Measurements from ENCODE around the gene SPIN2B.
"Not testable (repeated sequence)": the region's sequence is repeated elsewhere in the genome, so short reads cannot be mapped to it uniquely, and the experiment has no call there.

Gene SPIN2B

GRCh38 chrX:57133706-57134105 lies 12.4 kb upstream of the SPIN2B start:
- Histone ChIP-seq H3K4me1 (ENCODE audit: control insufficient read depth in 2 of 2, insufficient read depth in 2 of 2, low read length in 2 of 2) (no peaks in the 10 kb centered on the region), H3K27ac (ENCODE audit: low read depth in 2 of 2, low read length in 2 of 2) (no peak overlapping the region), H3K9ac (ENCODE audit: low read depth in 1 of 2, low read length in 2 of 2) (no peak overlapping the region), H3K9me3 (ENCODE audit: control insufficient read depth in 2 of 2, low read length in 2 of 2) (no peaks in the 10 kb centered on the region), H3K36me3 (ENCODE audit: control insufficient read depth in 2 of 2, insufficient read depth in 2 of 2, low read length in 2 of 2) (no peaks in the 10 kb centered on the region), H3K4me3 (ENCODE audit: low read length in 2 of 2) (no peak overlapping the region), H3K27me3 (ENCODE audit: control insufficient read depth in 2 of 2, insufficient read depth in 2 of 2, low read length in 2 of 2) (no peaks in the 10 kb centered on the region)

- H3K27ac ChIP-seq (ENCODE audit: low read depth in 2 of 2, low read length in 2 of 2); H3K9ac ChIP-seq (ENCODE audit: low read depth in 1 of 2, low read length in 2 of 2); H3K36me3 ChIP-seq (ENCODE audit: control insufficient read depth in 2 of 2, insufficient read depth in 2 of 2, low read length in 2 of 2); H3K27me3 ChIP-seq (ENCODE audit: control insufficient read depth in 2 of 2, insufficient read depth in 2 of 2, low read length in 2 of 2); H3K4me1 ChIP-seq (ENCODE audit: control insufficient read depth in 2 of 2, insufficient read depth in 2 of 2, low read length in 2 of 2); H3K4me3 ChIP-seq (ENCODE audit: low read length in 2 of 2); H3K9me3 ChIP-seq (ENCODE audit: control insufficient read depth in 2 of 2, low read length in 2 of 2): not testable (repeated sequence)
Observed at GRCh38 chrX:57133284-57133683, 11.9 kb upstream of the SPIN2B start.

- Histone ChIP-seq H3K36me3 (ENCODE audit: control insufficient read depth in 2 of 2, insufficient read depth in 2 of 2, low read length in 2 of 2) (no peaks in the 10 kb centered on the region), H3K9ac (ENCODE audit: low read depth in 1 of 2, low read length in 2 of 2) (no peak overlapping the region), H3K4me3 (ENCODE audit: low read length in 2 of 2) (no peak overlapping the region), H3K27me3 (ENCODE audit: control insufficient read depth in 2 of 2, insufficient read depth in 2 of 2, low read length in 2 of 2) (no peaks in the 10 kb centered on the region), H3K9me3 (ENCODE audit: control insufficient read depth in 2 of 2, low read length in 2 of 2) (no peaks in the 10 kb centered on the region), H3K4me1 (ENCODE audit: control insufficient read depth in 2 of 2, insufficient read depth in 2 of 2, low read length in 2 of 2) (no peaks in the 10 kb centered on the region), H3K27ac (ENCODE audit: low read depth in 2 of 2, low read length in 2 of 2) (no peak overlapping the region)
Observed at GRCh38 chrX:57132046-57132445, 10.7 kb upstream of the SPIN2B start.

GRCh38 chrX:57121816-57122215 lies 468 bp upstream of the SPIN2B start:
- H3K27ac ChIP-seq (ENCODE audit: low read depth in 2 of 2, low read length in 2 of 2): peak overlapping the region; percentile 75 to 80
- H3K4me1 ChIP-seq (ENCODE audit: control insufficient read depth in 2 of 2, insufficient read depth in 2 of 2, low read length in 2 of 2): no peaks in the 10 kb centered on the region
- H3K4me3 ChIP-seq (ENCODE audit: low read length in 2 of 2): peak overlapping the region; percentile 82 to 93
- no peaks in the 10 kb centered on the region for H3K9me3 ChIP-seq (ENCODE audit: control insufficient read depth in 2 of 2, low read length in 2 of 2)
- H3K27me3 ChIP-seq (ENCODE audit: control insufficient read depth in 2 of 2, insufficient read depth in 2 of 2, low read length in 2 of 2): peaks cover 0 to 4% of the 10 kb centered on the region in 2 donors
- H3K36me3 ChIP-seq (ENCODE audit: control insufficient read depth in 2 of 2, insufficient read depth in 2 of 2, low read length in 2 of 2): no peaks in the 10 kb centered on the region
- H3K9ac ChIP-seq (ENCODE audit: low read depth in 1 of 2, low read length in 2 of 2): peak overlapping the region; percentile 74 to 85

- not testable (repeated sequence) for H3K36me3 ChIP-seq (ENCODE audit: control insufficient read depth in 2 of 2, insufficient read depth in 2 of 2, low read length in 2 of 2); H3K4me1 ChIP-seq (ENCODE audit: control insufficient read depth in 2 of 2, insufficient read depth in 2 of 2, low read length in 2 of 2); H3K9me3 ChIP-seq (ENCODE audit: control insufficient read depth in 2 of 2, low read length in 2 of 2); H3K27me3 ChIP-seq (ENCODE audit: control insufficient read depth in 2 of 2, insufficient read depth in 2 of 2, low read length in 2 of 2)
- Histone ChIP-seq H3K9ac (ENCODE audit: low read depth in 1 of 2, low read length in 2 of 2) (peak overlapping the region; percentile 56 to 85), H3K27ac (ENCODE audit: low read depth in 2 of 2, low read length in 2 of 2) (peak overlapping the region; percentile 75 to 80), H3K4me3 (ENCODE audit: low read length in 2 of 2) (peak overlapping the region; percentile 82 to 93)
Observed at GRCh38 chrX:57120619-57121161, 658 bp downstream of the SPIN2B start.

- Histone ChIP-seq H3K9ac (ENCODE audit: low read depth in 1 of 2, low read length in 2 of 2) (no peak overlapping the region), H3K9me3 (ENCODE audit: control insufficient read depth in 2 of 2, low read length in 2 of 2) (no peaks in the 10 kb centered on the region), H3K4me3 (ENCODE audit: low read length in 2 of 2) (no peak overlapping the region), H3K27me3 (ENCODE audit: control insufficient read depth in 2 of 2, insufficient read depth in 2 of 2, low read length in 2 of 2) (no peaks in the 10 kb centered on the region), H3K27ac (ENCODE audit: low read depth in 2 of 2, low read length in 2 of 2) (no peak overlapping the region), H3K36me3 (ENCODE audit: control insufficient read depth in 2 of 2, insufficient read depth in 2 of 2, low read length in 2 of 2) (no peaks in the 10 kb centered on the region), H3K4me1 (ENCODE audit: control insufficient read depth in 2 of 2, insufficient read depth in 2 of 2, low read length in 2 of 2) (no peaks in the 10 kb centered on the region)
Observed at GRCh38 chrX:57119416-57119815, 1.9 kb downstream of the SPIN2B start.

GRCh38 chrX:57117566-57117965 lies 3.8 kb downstream of the SPIN2B start:
- H3K27me3 ChIP-seq (ENCODE audit: control insufficient read depth in 2 of 2, insufficient read depth in 2 of 2, low read length in 2 of 2); H3K9me3 ChIP-seq (ENCODE audit: control insufficient read depth in 2 of 2, low read length in 2 of 2); H3K4me1 ChIP-seq (ENCODE audit: control insufficient read depth in 2 of 2, insufficient read depth in 2 of 2, low read length in 2 of 2); H3K9ac ChIP-seq (ENCODE audit: low read depth in 1 of 2, low read length in 2 of 2); H3K4me3 ChIP-seq (ENCODE audit: low read length in 2 of 2); H3K36me3 ChIP-seq (ENCODE audit: control insufficient read depth in 2 of 2, insufficient read depth in 2 of 2, low read length in 2 of 2): not testable (repeated sequence)
- peak overlapping the region in 1 of 2 donors; percentile 4 for H3K27ac ChIP-seq (ENCODE audit: low read depth in 2 of 2, low read length in 2 of 2)

- Histone ChIP-seq H3K27me3 (ENCODE audit: control insufficient read depth in 2 of 2, insufficient read depth in 2 of 2, low read length in 2 of 2) (peaks cover 0 to 5% of the 10 kb centered on the region in 2 donors), H3K4me3 (ENCODE audit: low read length in 2 of 2) (no peak overlapping the region), H3K9me3 (ENCODE audit: control insufficient read depth in 2 of 2, low read length in 2 of 2) (no peaks in the 10 kb centered on the region), H3K9ac (ENCODE audit: low read depth in 1 of 2, low read length in 2 of 2) (no peak overlapping the region), H3K27ac (ENCODE audit: low read depth in 2 of 2, low read length in 2 of 2) (no peak overlapping the region), H3K4me1 (ENCODE audit: control insufficient read depth in 2 of 2, insufficient read depth in 2 of 2, low read length in 2 of 2) (no peaks in the 10 kb centered on the region), H3K36me3 (ENCODE audit: control insufficient read depth in 2 of 2, insufficient read depth in 2 of 2, low read length in 2 of 2) (no peaks in the 10 kb centered on the region)
Observed at GRCh38 chrX:57104921-57105398, 16.4 kb downstream of the SPIN2B start.

GRCh38 chrX:57104406-57104805 lies 16.9 kb downstream of the SPIN2B start:
- Histone ChIP-seq H3K4me3 (ENCODE audit: low read length in 2 of 2) (no peak overlapping the region), H3K9me3 (ENCODE audit: control insufficient read depth in 2 of 2, low read length in 2 of 2) (no peaks in the 10 kb centered on the region), H3K9ac (ENCODE audit: low read depth in 1 of 2, low read length in 2 of 2) (no peak overlapping the region), H3K27me3 (ENCODE audit: control insufficient read depth in 2 of 2, insufficient read depth in 2 of 2, low read length in 2 of 2) (peaks cover 0 to 5% of the 10 kb centered on the region in 2 donors), H3K36me3 (ENCODE audit: control insufficient read depth in 2 of 2, insufficient read depth in 2 of 2, low read length in 2 of 2) (no peaks in the 10 kb centered on the region), H3K4me1 (ENCODE audit: control insufficient read depth in 2 of 2, insufficient read depth in 2 of 2, low read length in 2 of 2) (no peaks in the 10 kb centered on the region), H3K27ac (ENCODE audit: low read depth in 2 of 2, low read length in 2 of 2) (no peak overlapping the region)

- no peak overlapping the region for H3K9ac ChIP-seq (ENCODE audit: low read depth in 1 of 2, low read length in 2 of 2)
- no peak overlapping the region for H3K4me3 ChIP-seq (ENCODE audit: low read length in 2 of 2)
- H3K36me3 ChIP-seq (ENCODE audit: control insufficient read depth in 2 of 2, insufficient read depth in 2 of 2, low read length in 2 of 2): no peaks in the 10 kb centered on the region
- no peak overlapping the region for H3K27ac ChIP-seq (ENCODE audit: low read depth in 2 of 2, low read length in 2 of 2)
- no peaks in the 10 kb centered on the region for H3K4me1 ChIP-seq (ENCODE audit: control insufficient read depth in 2 of 2, insufficient read depth in 2 of 2, low read length in 2 of 2)
- no peaks in the 10 kb centered on the region for H3K9me3 ChIP-seq (ENCODE audit: control insufficient read depth in 2 of 2, low read length in 2 of 2)
- H3K27me3 ChIP-seq (ENCODE audit: control insufficient read depth in 2 of 2, insufficient read depth in 2 of 2, low read length in 2 of 2): peaks cover 0 to 5% of the 10 kb centered on the region in 2 donors
Observed at GRCh38 chrX:57103489-57103888, 17.9 kb downstream of the SPIN2B start.

- not testable (repeated sequence) for H3K4me3 ChIP-seq (ENCODE audit: low read length in 2 of 2); H3K27ac ChIP-seq (ENCODE audit: low read depth in 2 of 2, low read length in 2 of 2)
Observed at GRCh38 chrX:57102918-57103317, 18.4 kb downstream of the SPIN2B start.

More at GRCh38 chrX:57102918-57103317, 18.4 kb downstream of the SPIN2B start:
- H3K9ac ChIP-seq (ENCODE audit: low read depth in 1 of 2, low read length in 2 of 2); H3K27me3 ChIP-seq (ENCODE audit: control insufficient read depth in 2 of 2, insufficient read depth in 2 of 2, low read length in 2 of 2); H3K4me1 ChIP-seq (ENCODE audit: control insufficient read depth in 2 of 2, insufficient read depth in 2 of 2, low read length in 2 of 2); H3K9me3 ChIP-seq (ENCODE audit: control insufficient read depth in 2 of 2, low read length in 2 of 2); H3K36me3 ChIP-seq (ENCODE audit: control insufficient read depth in 2 of 2, insufficient read depth in 2 of 2, low read length in 2 of 2): not testable (repeated sequence)

Data from mucosa of rectum (tissue), 2 donors.